Muscle of arm (tissue), 12 donors: ENCODE data around the gene POLR3G. TPM values are rescaled to one million over a fixed set of nuclear protein-coding genes. Genes with fewer than 3 reads are reported as not detected.

ENCODE experiments used
- DNase-seq: peaks from one replicate; pipeline ENCODE4 v3.0.0-alpha.2; 2013
- polyA plus RNA-seq, 12 donors: library from polyadenylated mRNA; unstranded; fragments of 120-200 nt; gene quantifications; one replicate each; pipeline ENCODE4 v1.2.1, GENCODE V29; 2013; ENCODE audit not compliant: insufficient read length in 12 of 12

Gene POLR3G
- polyA plus RNA-seq, 12 donors = 1.6 to 6.3 (median 2.1) TPM; not detected in 2

DNA sequence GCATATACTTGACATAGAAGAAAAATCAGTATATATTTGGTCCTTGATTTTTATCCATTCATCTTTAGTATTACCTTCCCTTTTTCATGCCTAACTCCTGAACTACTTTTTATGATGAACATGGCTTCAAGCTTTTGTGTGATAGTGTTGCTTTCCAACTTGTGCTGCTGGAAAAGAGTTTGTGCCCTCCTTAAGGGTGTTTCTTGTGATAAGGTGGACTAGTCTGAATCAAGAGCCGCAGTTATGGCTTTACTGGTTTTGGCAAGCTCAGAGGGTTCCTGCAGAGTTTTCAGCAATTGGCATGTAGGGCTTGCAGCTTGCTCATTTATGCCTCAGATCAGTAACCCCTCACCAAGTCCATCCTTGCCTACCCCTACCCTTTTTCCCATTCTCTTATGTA is 20.5 kb downstream of the POLR3G start:
- DNase-seq = no peak

DNA sequence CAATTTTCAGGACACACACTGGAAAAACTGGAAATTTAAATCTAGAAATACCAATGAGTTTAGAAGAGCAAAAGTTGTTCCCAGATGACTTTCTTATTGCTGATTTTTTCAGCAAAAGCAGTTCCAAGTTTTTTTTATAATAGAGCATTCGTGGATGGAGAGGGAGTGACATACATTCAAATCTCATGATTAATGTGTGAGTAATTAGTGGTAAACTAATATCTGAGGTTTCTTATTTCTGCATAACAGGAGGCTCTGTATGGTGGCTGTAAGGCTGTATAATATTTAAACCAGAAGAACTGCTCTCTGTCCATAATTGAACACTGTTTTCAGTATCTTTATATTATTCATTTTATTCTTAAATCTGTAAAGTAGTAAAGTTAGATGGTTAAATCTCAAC is 28.9 kb downstream of the POLR3G start:
- DNase-seq = no peak

DNA sequence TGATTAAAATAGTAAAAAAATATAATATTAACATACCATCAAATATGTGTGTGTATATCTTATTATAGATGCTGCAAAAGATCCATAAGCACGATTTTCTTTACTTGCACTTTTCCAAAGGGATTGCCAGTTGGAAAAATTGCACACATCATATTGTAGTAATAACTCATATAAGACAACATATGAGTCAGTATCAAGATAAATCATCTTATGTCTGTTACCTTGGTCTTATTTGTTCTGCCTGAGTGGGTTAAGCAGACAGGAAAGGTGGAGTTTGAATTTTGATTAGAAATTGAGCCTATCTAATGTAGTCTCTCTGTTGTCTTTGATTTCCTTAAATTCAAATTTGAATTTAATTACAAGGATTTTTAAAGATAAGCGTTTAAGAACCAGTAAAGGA is 30.1 kb downstream of the POLR3G start:
- no peak for DNase-seq

DNA sequence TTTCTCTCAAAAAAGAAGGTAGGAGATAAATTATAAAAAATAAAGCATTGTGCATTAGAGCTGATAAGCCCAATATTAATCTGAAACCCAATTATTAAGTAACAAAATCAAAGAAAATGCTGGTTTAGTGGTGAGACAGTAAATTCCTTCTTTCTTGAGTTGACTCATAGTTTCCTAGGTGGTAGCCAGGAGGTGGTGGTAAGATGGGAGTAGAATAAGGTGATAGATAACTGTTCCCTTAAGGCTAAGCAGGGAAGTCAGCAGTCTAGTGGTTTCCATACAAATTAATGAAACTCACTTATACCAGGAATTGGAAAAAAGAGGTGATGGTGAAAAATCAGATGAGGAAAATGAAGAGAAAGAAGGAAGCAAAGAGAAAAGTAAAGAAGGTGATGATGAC is 31.6 kb downstream of the POLR3G start:
- DNase-seq = no peak

DNA sequence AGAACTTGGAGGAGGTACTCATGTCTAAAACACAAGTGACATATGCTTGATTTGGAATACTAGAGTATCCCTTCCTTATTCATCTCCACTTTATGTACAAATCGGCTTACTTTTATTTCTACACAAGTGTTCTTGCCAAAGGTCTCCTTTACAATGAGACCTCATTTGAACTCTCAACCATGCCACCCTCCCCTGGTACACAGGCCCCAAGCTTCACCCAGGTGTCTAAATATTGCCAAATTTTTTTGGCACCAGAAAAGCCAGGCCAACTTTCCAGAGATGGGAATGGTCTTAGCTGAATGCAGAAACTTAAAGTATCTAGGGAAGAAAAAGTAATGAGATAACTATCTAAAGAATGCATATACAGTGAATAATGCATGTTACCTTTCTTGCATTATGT is 35.8 kb downstream of the POLR3G start:
- no peak for DNase-seq

DNA sequence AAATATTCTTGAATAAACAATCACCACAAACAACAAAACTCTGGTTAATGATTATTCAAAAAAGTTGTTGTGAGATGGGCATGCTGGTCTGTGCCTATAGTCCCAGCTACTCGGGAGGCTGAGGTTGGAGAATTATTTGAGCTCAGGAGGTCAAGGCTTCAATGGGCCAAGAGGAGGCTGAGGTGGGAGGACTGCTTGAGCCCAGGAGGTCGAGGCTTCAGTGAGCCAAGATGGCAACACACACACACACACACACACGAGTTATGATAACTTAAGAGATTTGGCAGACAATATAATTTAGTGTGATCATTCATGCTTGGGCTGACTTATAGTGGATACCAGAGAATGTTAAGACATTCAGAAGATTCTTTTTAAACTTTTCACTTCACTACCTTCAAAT is 39.9 kb downstream of the POLR3G start:
- no peak for DNase-seq

DNA sequence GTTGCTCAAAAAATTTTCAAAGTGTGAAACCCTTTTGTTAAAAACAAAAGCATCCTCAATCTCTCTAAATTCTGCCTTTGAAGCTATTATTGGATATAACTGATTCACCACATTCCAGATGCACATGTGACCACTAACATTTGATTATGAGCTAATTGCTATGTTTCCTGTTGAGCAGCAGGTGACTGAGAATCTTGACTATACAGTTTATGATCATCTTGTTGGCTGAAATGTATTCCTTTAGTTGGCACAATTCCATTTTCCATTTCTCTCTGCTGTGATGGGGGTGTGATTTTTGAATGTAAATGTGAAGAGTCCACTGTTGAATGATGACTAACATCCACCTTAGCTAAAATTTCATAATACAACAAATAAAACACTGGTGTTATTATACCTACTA is 44.0 kb downstream of the POLR3G start:
- DNase-seq = no peak

DNA sequence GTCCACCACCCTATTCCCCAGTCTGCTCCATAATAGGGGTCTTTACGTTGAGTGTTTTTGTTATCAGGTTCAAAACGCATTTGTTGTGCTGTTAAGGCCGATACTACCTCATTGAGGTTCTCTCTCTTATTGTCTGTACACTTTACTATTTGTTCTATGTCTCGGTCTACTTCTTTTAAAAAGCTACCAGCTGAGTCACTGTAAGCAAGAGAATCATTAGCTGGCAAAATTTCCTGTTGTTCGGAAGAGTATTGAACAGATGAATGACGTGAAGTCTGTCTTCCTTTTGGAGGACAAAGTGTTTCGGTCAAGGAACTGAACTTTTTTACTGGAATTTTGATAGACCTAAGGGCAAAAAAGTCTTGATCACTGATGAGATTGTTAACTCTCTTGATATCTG is 44.4 kb downstream of the POLR3G start:
- no peak for DNase-seq

DNA sequence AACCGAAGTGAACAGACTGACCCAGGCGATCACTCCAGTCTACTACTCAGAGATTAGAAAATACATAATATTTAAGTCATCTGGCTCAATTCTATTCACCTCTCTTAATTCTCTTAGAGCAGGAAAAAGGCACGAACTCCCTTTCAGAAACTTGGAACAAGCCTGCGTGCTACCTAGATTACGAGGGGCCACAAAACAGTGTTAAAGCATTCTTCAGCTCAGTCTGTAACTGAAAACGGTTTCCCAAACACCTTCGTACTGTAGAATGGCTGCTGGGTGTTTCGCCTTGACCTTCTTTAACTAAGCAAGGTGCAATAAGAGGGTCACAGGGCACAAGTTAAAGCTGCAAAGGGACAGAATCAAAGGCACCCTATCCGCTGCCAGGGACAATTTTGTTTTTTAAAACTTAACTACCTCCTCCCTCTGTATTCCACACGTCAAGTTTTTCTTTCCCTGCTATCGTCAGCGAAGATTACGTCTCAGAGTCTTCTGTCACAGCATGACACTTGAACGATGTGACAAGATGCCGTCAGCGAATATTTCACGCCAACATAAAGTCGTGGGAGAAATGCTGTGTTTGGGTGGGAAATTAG is 54.0 kb downstream of the POLR3G start:
- DNase-seq = peak; percentile 57

DNA sequence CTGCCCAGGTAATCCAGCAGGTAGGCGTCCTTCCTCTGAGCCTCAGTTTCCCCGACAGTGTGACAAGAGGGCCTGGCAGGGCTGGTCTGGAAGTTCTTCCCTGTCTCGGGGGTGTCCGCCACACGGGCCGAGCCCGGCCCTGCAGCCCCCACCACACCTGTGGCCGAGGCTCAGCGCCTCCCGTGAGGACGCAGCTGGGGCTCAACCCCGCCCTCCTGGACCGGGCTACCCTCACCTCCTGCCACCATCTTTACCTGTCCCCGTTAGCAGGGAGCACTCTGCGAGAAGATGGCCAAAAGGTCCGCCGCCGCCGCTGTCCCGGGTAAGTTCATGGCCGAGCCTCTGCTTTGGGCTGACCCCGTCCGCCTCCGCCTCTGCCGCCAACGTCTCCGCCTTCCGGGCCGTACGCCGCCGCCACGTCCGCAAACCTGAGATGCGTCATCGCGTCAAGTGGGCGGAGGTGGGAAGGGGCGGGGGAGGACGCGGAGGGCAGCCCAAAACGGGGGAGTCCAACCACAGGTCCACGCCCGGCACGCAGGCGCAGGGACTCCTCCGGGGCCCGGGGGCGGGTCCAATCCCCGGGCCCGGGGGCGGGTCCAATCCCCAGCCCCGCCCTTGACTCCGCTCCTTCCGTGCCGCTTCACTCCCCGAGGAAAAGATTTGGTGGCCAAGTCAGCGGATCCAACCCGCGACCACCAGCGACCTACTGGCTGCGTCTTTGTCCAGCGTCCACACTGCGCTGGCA is 54.7 kb downstream of the POLR3G start, which contains the start of gene LYSMD3:
Gene LYSMD3, minus strand, starts transcription at position 391 of the 745 bp plus-strand sequence. CDS start 4,295 bp downstream, outside the sequence.
- peak; percentile 97 for DNase-seq

DNA sequence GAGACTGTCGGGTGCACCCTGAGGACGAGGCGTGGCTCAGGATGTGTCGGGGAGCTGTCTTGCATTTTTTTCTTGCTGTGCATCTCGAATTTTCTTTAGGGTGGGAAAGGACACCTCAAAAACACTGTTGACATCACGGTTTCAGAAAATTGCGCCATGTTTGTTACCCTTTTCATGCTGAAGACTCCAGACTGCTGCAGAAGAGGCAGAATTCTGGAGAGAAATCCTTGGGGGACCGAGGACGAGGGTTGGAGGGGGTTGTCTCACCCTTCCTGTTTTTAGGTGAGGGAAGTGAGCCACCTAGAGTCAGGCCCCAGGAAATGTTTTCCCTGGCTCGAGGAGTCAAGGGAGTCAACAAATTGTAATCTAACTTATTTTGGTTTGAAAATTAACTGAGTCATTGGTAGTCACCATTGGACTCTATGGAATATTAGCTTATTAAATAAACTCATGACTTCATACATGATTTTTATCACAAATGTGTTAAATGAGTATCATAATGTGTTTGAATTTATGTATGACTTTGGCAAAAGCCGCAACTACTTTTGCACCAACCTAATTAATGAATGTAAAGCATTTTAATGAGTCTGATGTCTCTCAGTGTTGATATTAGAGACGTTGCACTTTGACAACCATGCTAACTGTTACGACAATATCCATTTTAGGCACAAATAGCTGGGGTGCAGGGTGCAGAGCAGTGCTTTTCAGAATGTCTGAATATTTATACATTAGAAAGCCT is 55.4 kb downstream of the POLR3G start:
- no peak for DNase-seq

DNA sequence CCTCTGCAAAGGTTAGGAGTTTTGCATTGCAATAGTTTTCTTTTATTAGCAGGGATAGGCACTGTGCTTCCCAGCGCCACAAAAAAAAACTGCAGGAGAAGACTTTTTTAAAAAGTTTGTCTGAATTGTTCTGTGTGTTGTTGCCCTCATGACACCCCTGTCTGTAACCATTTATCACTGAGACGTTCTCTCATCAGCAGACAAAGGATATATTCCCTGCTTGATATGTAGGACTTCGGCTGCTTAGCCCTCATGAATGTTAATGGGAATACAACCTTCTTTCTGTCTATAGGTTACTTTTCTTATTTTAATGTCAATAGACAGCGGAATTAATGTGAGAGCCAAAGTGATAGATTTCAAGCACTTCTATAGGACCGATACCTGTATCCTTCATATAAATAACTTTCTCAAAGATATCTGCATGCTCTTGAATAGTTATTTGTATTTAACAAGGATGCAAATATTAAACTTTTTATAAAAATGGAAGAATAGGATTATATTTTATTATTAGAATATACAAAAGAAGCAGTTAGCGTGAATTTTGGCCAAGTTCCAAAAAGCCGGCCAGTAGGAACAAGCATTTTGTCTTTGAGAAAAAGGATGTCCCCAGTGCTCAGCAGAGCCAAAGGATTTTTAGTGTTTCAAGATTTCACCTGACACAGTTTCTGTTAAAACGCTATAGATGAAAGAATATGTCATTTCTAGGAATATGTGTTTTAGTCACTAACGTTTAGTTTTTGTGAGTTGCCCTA is 56.2 kb downstream of the POLR3G start:
- peak; percentile 7 for DNase-seq

DNA sequence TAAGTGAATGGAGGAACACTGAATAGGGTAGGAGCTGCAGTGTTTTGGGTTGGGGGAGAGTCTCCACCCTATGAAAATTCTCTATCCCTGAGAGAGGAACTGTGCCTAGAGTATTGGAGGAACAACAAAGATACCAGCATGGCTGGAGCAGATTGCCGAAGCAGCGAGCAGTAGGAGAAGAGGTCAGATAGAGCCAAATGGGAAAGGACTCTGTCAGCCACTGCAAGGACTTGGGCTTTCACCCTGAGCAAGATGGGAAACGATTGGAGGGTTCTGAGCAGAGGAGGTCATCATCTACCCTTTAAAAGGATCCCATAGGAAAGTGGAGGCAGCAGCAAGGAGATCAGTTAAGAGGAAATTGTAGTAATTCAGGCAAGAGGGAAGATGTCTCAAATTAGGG is 59.1 kb downstream of the POLR3G start:
- no peak for DNase-seq

DNA sequence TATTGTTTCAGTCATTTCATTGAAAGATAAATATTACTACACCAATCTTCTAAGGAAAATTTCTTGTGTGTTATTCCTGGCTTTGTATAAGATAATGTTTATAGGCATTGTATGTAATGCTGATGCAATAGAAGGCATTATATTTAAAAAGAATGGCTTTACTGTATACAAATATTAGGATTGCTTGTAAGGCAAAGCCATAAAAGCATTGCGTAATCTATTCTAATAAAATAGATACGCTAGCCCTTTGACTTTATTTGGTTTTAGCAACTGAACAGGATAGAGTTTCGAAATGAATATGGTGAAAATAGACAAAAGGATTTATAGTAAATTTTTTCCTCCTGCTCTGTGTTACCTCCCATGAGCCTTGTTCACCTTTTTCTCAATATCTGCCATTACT is 60.3 kb downstream of the POLR3G start:
- no peak for DNase-seq

DNA sequence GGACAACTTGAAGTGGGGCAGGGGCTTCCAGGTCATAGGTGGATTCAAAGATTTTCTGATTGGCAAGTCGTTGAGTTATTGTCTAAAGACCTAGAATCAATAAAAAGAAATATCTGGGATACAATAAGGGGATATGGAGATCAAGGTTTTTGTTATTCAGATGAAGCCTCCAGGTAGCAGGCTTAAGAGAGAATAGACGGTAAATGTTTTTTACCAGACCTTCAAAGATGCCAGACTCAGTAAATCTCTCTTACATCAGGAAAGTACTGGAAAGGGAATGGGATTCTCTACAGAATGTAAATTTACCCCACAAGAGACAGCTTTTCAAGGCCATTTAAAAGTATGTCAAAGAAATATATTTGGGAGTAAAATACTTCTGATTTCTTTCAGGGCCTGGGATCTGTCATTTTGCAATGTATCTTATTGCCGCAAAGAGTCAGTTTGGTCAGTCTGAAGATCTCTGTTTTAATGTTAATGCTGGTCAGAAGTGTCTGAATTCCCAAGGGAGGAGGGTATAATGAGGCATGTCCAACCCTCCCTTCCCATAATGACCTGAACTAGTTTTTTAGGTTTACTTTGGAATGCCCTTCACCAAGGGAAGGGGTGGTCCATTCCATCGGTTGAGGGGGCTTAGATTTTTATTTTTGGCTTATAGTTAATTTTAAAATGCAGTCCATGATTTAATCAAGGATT is 68.3 kb downstream of the POLR3G start:
- no peak for DNase-seq

DNA sequence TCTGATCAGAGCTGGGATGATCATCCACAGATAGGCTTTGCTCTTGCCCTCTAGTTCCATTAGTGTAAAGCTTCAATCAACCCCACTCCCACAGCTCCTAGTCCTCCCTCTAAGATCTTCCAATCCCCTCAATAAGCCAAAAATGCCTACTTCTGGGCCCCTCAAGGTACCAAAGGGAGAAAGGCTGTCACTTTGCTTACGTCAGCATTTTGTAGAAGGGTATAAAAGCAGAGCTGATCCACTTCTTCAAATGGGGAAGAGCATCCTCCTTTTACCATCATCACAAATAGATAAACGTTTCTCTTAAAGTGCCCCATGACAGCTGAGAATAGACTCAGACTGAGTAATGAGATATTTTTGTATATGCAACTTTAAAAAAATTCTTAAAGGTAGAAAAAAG is 70.8 kb downstream of the POLR3G start:
- DNase-seq = no peak

DNA sequence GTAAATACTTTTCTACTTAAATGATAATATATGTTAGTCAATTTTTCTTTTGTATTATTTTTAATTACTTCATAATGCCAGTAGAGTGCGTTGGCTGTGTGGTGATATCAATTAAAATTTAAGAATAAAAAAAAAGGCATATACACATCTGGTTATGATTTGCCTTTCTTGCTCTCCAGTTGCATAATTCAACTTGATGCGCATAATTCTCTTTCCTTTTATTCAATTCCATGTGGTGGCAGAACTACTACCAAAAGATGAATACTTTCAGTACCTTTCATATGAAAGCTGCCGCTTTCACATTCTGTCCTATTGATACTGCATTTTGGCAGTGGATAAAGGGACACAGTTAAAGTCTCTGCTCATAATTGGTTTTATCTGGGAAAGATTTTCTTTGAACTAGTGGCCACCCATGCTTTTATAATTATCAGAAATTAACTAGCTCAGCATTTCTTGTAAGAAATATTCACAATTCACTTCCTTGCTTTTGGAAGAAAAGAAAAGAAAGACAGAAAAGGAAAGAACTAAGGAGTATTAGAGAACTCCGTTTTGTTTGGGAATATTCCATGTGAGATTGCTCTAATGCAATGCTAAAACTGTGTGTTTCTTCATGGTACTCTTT is 71.7 kb downstream of the POLR3G start:
- no peak for DNase-seq

DNA sequence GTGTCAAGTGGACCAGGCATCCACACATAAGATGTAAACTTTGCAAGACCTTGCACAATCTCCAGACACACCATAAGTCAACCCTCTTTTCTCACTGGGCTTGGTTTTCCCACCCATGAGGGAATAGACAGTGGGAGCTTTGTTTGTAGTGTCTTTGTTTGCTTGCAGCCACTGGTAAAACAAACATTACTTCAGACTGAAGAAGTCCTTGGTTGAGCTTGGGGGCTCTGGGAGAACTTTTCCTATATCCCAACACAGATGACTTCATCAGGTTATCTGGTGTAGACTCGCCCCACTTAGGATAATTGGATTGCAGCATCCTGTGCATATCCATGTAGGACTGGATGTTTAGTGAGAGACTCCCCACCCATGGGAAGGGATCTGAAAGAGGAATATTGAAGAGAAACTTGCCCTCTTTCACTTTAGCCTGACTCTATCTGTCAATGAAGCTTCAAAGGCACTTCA is 72.4 kb downstream of the POLR3G start:
- no peak for DNase-seq

DNA sequence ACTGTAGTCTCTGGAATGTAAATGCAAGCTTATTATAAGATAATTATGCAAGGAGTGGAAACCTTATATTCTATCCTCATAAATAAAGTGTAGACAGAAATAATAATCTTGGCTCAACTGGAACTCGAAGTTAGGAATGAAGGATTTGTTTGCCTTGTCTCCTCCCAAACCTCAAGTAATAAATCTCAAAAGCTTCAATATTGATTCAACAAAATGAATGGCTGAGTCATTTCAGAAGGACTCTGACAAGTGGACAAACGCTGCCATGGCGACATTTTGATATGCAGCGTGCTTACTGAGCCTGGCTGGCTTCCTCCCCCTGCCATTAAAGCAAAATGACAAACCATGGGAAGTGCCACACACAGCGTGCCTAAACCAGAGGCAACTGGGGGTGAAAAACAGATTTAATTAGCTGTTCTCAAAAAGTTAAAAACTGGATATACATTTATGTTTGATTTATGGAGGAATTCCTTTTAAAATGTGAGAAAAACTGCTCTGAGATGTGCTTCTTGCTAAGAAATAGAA is 73.5 kb downstream of the POLR3G start:
- DNase-seq = no peak

DNA sequence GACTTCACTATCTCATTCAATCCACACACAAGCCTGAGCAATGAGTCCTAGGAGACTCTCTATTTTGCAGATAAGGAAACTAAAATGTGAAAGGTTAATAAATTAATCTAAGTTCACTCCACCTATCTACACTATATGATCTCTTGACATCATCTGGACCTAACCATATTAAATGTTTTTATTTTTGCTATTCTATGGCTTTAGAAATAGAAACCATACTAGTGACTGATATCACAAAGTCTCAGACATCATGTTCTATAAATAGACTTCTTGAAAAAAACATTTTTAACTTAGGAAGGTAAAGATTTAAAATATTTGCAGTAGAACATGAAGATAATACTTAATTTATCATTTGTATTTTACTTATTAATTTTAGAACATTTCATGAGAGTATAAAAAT is 74.6 kb downstream of the POLR3G start:
- no peak for DNase-seq
